GM18519 (cell line): ENCODE results near the gene MPZL2.

Experiments used
- ATAC-seq: cut with Tn5 transposase; IDR thresholded peaks from one replicate; pipeline ENCODE4 v1.9.1; 2021; ENCODE audit warnings: mild to moderate bottlenecking, moderate library complexity; ENCODE audit not compliant: unreplicated experiment, low FRiP score

The MPZL2 gene

GRCh38 chr11:118223992-118224391 lies 40.1 kb downstream of the MPZL2 start:
- ATAC-seq: no peak

GRCh38 chr11:118223570-118223969 lies 40.5 kb downstream of the MPZL2 start:
- no peak for ATAC-seq

- no peak for ATAC-seq
These were observed 41.7 kb downstream of the MPZL2 start for GRCh38 chr11:118222437-118222836.

- ATAC-seq: no peak
These were observed 42.7 kb downstream of the MPZL2 start for GRCh38 chr11:118221419-118221818.

- ATAC-seq: no peak
These were observed 44.4 kb downstream of the MPZL2 start for GRCh38 chr11:118219732-118220131.

- no peak for ATAC-seq
These were observed 44.9 kb downstream of the MPZL2 start for GRCh38 chr11:118219244-118219643.

GRCh38 chr11:118217575-118217974 lies 46.5 kb downstream of the MPZL2 start:
- no peak for ATAC-seq

- no peak for ATAC-seq
These were observed 47.2 kb downstream of the MPZL2 start for GRCh38 chr11:118216621-118217481.

GRCh38 chr11:118215765-118216164 lies 48.3 kb downstream of the MPZL2 start:
- no peak for ATAC-seq

GRCh38 chr11:118215262-118215661 lies 48.8 kb downstream of the MPZL2 start:
- no peak for ATAC-seq

- ATAC-seq: no peak
These were observed 49.7 kb downstream of the MPZL2 start for GRCh38 chr11:118214210-118214914.

- no peak for ATAC-seq
These were observed 50.3 kb downstream of the MPZL2 start for GRCh38 chr11:118213781-118214180.

- ATAC-seq: no peak
These were observed 50.9 kb downstream of the MPZL2 start for GRCh38 chr11:118213201-118213600.

- ATAC-seq: no peak
These were observed 51.3 kb downstream of the MPZL2 start for GRCh38 chr11:118212781-118213191.

GRCh38 chr11:118212131-118212725 lies 51.9 kb downstream of the MPZL2 start:
- ATAC-seq: no peak

- ATAC-seq: no peak
These were observed 53.1 kb downstream of the MPZL2 start for GRCh38 chr11:118211006-118211405.

GRCh38 chr11:118210323-118210722 lies 53.8 kb downstream of the MPZL2 start:
- ATAC-seq: no peak

GRCh38 chr11:118209033-118209432 lies 55.1 kb downstream of the MPZL2 start:
- ATAC-seq: no peak

- ATAC-seq: no peak
These were observed 57.0 kb downstream of the MPZL2 start for GRCh38 chr11:118207079-118207478.

GRCh38 chr11:118206391-118207031 lies 57.6 kb downstream of the MPZL2 start:
- ATAC-seq: no peak
